HCT116 (cell line): ENCODE measurements around the gene NPR3.

Experiments
- CTCF ChIP-seq, 3 experiments: fragments of 200-600 bp in 1 of 3; sonication (generic) in 1 of 3; IDR thresholded peaks in 2 of 3; conservative IDR thresholded peaks in 1 of 3; 2 replicates each; pipeline ENCODE4 v1.5.1; 2012 to 2017; ENCODE audit warnings: low read depth in 2 of 3, low read length in 2 of 3, antibody characterized with exemption in 1 of 3, borderline replicate concordance in 1 of 3, control low read depth in 1 of 3, mild to moderate bottlenecking in 1 of 3, mixed read lengths in 1 of 3, mixed run types in 1 of 3, moderate library complexity in 1 of 3; ENCODE audit not compliant: insufficient read depth in 1 of 3
- FOSL1 ChIP-seq: IDR thresholded peaks from 2 replicates; pipeline ENCODE4 v1.6.1; 2012; ENCODE audit warnings: low read depth

DNA sequence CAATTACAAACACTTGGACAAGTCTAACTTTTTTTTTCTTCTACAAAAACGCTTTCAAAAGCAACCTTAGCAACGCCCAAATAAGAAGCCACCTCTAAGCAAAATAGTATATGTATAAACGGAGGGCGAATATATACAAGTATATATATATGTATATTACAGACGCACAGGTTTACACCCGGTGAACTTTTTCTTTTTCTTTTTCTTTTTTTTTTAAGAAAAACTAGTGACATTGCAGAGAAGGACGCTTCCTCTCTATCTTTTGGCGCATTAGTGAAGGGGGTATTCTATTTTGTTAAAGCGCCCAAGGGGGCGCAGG lies 200 bp downstream of the NPR3 start:
- TF ChIP-seq CTCF (IDR thresholded peaks at IDR 0.05 in 2 of 3, conservative IDR thresholded peaks at IDR 0.05 in 1 of 3; ENCODE audit: borderline replicate concordance in 1 of 3, insufficient read depth in 1 of 3, low read depth in 2 of 3, low read length in 2 of 3) (no peak), FOSL1 (no peak)
